K562 (cell line): ENCODE results near the gene NUCKS1. TPM values are rescaled to one million over a fixed set of nuclear protein-coding genes. Genes with fewer than 3 reads are reported as not detected.

ENCODE experiments used
- DNMT1 ChIP-seq: fragments of 450-650 bp; IDR thresholded peaks from 2 replicates; pipeline ENCODE4 v1.6.1; 2016; ENCODE audit warnings: antibody characterized with exemption, mild to moderate bottlenecking
- HDAC1 ChIP-seq, 2 experiments: fragments of 450-650 bp; IDR thresholded peaks; 2 replicates each; pipeline ENCODE4 v1.6.1; 2016 to 2017; ENCODE audit warnings: inconsistent platforms in 1 of 2, mild to moderate bottlenecking in 1 of 2, moderate library complexity in 1 of 2
- HDAC2 ChIP-seq: fragments of 450-650 bp; IDR thresholded peaks from 2 replicates; pipeline ENCODE4 v1.6.1; 2016; ENCODE audit warnings: mild to moderate bottlenecking
- HLTF ChIP-seq: fragments of 450-650 bp; IDR thresholded peaks from 2 replicates; pipeline ENCODE4 v1.6.1; 2016
- JUN ChIP-seq, 2 experiments: sonication (generic) in 1 of 2; formaldehyde crosslinking in 1 of 2; IDR thresholded peaks; 2 replicates each; pipeline versions ENCODE4 v1.6.1 to v1.8.0; 2012 to 2022; ENCODE audit warnings: borderline replicate concordance in 2 of 2, mild to moderate bottlenecking in 2 of 2, improper control_type of control experiment in 1 of 2, low read depth in 1 of 2, low read length in 1 of 2, missing genetic modification reagents in 1 of 2
- PTTG1 ChIP-seq: fragments of 450-650 bp; IDR thresholded peaks from 2 replicates; pipeline ENCODE4 v1.6.1; 2016; ENCODE audit warnings: low read depth, mild to moderate bottlenecking, missing genetic modification characterization, missing compliant biosample characterization
- RCOR1 ChIP-seq, 2 experiments: IDR thresholded peaks; 2 replicates each; pipeline ENCODE4 v1.6.1; 2012; ENCODE audit warnings: low read depth in 2 of 2, low read length in 2 of 2, borderline replicate concordance in 1 of 2, improper control_type of control experiment in 1 of 2
- ZC3H8 ChIP-seq: fragments of 450-650 bp; IDR thresholded peaks from 2 replicates; pipeline ENCODE4 v1.6.1; 2017
- ZEB2 ChIP-seq: fragments of 450-650 bp; IDR thresholded peaks from 2 replicates; pipeline ENCODE4 v1.6.1; 2016
- polyA plus RNA-seq, 8 experiments: library from polyadenylated mRNA; depleted of rRNA in 4 of 8; stranded (reverse) in 5 of 8; unstranded in 3 of 8; fragments of >200 nt; fragmentation: Nextera tagmentation in 2 of 8; fragmentation: Illumina TruSeq in 1 of 8; extraction: Ambion mirVana in 2 of 8; extraction: Trizol in 1 of 8; gene quantifications; 2 replicates each; pipeline versions ENCODE4 v1.2.1 to v1.2.3, GENCODE V29; 2011 to 2014; ENCODE audit warnings: inconsistent platforms in 1 of 8, missing spikeins in 1 of 8
- total RNA-seq, 7 experiments: library from RNA; depleted of rRNA in 6 of 7; stranded (reverse); fragments of >200 nt in 6 of 7; fragmentation: Illumina TruSeq in 2 of 7; extraction: Trizol in 2 of 7; gene quantifications; 2 replicates each; pipeline versions ENCODE4 v1.2.1 to v1.2.3, GENCODE V29; 2011 to 2021; ENCODE audit warnings: low replicate concordance in 1 of 7
- TF ChIP-seq, protein P1 (sequence below), 3 experiments: fragments of 200-800 bp in 1 of 3; fragments of 250-450 bp in 1 of 3; fragments of 450-650 bp in 1 of 3; sonication (Bioruptor Pico) in 1 of 3; sonication (Bioruptor generic) in 1 of 3; formaldehyde crosslinking in 1 of 3; IDR thresholded peaks; 2 replicates each; pipeline versions ENCODE4 v1.6.1 to v1.8.0; 2016 to 2022; ENCODE audit warnings: mild to moderate bottlenecking in 2 of 3, missing genetic modification characterization in 2 of 3, missing compliant biosample characterization in 1 of 3, moderate library complexity in 1 of 3
- TF ChIP-seq, protein P2 (sequence below): fragments of 250-450 bp; sonication (Bioruptor Pico); IDR thresholded peaks from 2 replicates; pipeline ENCODE4 v1.5.1; 2021; ENCODE audit warnings: mild to moderate bottlenecking
- TF ChIP-seq, protein P3 (sequence below): fragments of 250-450 bp; sonication (Bioruptor Pico); IDR thresholded peaks from 2 replicates; pipeline ENCODE4 v1.9.0; 2021; ENCODE audit warnings: mild to moderate bottlenecking, inconsistent platforms
- TF ChIP-seq, protein P4 (sequence below): sonication (generic); formaldehyde crosslinking; IDR thresholded peaks from 2 replicates; pipeline ENCODE4 v1.8.0; 2023; ENCODE audit warnings: missing genetic modification reagents, mild to moderate bottlenecking, borderline replicate concordance

NUCKS1 gene
- total and polyA plus RNA-seq, 9 of the 15 experiments (the other 6 are each of a cell fraction or from before 2014, with no cell fraction given) = 66.7 to 244 (median 149) TPM

DNA sequence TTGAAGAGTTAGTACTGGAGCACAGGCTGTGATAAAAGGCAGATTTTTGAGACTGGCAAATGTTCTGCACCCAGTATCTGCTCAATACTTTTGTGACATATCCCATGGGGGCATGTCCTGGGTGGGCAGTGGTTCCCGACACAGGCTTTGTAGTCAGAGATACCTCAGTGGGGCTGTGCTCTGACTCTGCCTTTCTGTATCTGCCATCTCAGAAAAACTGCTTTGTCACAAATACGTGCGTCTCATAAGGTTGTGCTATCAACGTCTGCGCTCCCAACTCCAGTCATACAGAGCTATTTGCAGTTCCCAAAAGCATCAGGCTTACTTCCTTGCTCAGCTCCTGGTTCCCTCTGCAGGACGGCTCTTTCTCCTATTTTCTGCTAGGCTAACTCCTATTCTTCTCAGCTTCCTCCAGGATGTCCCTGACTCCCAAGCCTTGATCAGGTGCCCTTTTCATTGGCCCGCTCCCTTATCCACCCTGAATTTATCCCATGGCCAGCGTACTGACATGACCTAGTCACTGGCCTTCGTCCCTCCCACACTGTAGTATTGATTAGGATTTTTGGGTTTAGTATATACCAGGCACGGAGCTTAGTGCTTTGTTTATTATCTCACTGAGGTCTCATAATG is 37.4 kb upstream of the NUCKS1 start (continued):
- TF ChIP-seq, protein P1, sequence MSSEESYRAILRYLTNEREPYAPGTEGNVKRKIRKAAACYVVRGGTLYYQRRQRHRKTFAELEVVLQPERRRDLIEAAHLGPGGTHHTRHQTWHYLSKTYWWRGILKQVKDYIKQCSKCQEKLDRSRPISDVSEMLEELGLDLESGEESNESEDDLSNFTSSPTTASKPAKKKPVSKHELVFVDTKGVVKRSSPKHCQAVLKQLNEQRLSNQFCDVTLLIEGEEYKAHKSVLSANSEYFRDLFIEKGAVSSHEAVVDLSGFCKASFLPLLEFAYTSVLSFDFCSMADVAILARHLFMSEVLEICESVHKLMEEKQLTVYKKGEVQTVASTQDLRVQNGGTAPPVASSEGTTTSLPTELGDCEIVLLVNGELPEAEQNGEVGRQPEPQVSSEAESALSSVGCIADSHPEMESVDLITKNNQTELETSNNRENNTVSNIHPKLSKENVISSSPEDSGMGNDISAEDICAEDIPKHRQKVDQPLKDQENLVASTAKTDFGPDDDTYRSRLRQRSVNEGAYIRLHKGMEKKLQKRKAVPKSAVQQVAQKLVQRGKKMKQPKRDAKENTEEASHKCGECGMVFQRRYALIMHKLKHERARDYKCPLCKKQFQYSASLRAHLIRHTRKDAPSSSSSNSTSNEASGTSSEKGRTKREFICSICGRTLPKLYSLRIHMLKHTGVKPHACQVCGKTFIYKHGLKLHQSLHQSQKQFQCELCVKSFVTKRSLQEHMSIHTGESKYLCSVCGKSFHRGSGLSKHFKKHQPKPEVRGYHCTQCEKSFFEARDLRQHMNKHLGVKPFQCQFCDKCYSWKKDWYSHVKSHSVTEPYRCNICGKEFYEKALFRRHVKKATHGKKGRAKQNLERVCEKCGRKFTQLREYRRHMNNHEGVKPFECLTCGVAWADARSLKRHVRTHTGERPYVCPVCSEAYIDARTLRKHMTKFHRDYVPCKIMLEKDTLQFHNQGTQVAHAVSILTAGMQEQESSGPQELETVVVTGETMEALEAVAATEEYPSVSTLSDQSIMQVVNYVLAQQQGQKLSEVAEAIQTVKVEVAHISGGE (CRISPR knock-in tag; IDR thresholded peaks at IDR 0.05) = 0 out of 6 replicates have a peak, but pooled peaks of 1 of the 3 experiments have one; percentile 38
- TF ChIP-seq RCOR1 (IDR thresholded peaks at IDR 0.05; ENCODE audit: borderline replicate concordance in 1 of 2, low read depth in 2 of 2, low read length in 2 of 2) (peak in 1 of 2 experiments; percentile 82; a peak in 2 of 4 replicates), HDAC2 (0 out of 2 replicates have a peak, but pooled peaks have one; percentile 26), HLTF (no peak), ZC3H8 (no peak), PTTG1 (tag) (no peak), DNMT1 (no peak), HDAC1 (IDR thresholded peaks at IDR 0.05) (peak in 1 of 2 experiments; percentile 53; a peak in 1 of 4 replicates), JUN (IDR thresholded peaks at IDR 0.05; ENCODE audit: borderline replicate concordance, low read depth, low read length) (0 out of 2 replicates have a peak, but pooled peaks have one; percentile 16), JUN (CRISPR knock-in tag; IDR thresholded peaks at IDR 0.05; ENCODE audit: borderline replicate concordance) (no peak), ZEB2 (no peak; the same call in 1 of the 2 replicates)
- TF ChIP-seq, protein P2, sequence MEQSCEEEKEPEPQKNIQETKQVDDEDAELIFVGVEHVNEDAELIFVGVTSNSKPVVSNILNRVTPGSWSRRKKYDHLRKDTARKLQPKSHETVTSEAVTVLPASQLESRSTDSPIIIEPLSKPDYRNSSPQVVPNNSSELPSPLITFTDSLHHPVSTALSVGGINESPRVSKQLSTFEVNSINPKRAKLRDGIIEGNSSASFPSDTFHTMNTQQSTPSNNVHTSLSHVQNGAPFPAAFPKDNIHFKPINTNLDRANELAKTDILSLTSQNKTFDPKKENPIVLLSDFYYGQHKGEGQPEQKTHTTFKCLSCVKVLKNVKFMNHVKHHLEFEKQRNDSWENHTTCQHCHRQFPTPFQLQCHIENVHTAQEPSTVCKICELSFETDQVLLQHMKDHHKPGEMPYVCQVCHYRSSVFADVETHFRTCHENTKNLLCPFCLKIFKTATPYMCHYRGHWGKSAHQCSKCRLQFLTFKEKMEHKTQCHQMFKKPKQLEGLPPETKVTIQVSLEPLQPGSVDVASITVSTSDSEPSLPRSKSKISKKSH = no peak
- TF ChIP-seq, protein P3, sequence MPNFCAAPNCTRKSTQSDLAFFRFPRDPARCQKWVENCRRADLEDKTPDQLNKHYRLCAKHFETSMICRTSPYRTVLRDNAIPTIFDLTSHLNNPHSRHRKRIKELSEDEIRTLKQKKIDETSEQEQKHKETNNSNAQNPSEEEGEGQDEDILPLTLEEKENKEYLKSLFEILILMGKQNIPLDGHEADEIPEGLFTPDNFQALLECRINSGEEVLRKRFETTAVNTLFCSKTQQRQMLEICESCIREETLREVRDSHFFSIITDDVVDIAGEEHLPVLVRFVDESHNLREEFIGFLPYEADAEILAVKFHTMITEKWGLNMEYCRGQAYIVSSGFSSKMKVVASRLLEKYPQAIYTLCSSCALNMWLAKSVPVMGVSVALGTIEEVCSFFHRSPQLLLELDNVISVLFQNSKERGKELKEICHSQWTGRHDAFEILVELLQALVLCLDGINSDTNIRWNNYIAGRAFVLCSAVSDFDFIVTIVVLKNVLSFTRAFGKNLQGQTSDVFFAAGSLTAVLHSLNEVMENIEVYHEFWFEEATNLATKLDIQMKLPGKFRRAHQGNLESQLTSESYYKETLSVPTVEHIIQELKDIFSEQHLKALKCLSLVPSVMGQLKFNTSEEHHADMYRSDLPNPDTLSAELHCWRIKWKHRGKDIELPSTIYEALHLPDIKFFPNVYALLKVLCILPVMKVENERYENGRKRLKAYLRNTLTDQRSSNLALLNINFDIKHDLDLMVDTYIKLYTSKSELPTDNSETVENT (CRISPR knock-in tag) = peak; percentile 38; the same call in 1 of the 2 replicates
- TF ChIP-seq, protein P4, sequence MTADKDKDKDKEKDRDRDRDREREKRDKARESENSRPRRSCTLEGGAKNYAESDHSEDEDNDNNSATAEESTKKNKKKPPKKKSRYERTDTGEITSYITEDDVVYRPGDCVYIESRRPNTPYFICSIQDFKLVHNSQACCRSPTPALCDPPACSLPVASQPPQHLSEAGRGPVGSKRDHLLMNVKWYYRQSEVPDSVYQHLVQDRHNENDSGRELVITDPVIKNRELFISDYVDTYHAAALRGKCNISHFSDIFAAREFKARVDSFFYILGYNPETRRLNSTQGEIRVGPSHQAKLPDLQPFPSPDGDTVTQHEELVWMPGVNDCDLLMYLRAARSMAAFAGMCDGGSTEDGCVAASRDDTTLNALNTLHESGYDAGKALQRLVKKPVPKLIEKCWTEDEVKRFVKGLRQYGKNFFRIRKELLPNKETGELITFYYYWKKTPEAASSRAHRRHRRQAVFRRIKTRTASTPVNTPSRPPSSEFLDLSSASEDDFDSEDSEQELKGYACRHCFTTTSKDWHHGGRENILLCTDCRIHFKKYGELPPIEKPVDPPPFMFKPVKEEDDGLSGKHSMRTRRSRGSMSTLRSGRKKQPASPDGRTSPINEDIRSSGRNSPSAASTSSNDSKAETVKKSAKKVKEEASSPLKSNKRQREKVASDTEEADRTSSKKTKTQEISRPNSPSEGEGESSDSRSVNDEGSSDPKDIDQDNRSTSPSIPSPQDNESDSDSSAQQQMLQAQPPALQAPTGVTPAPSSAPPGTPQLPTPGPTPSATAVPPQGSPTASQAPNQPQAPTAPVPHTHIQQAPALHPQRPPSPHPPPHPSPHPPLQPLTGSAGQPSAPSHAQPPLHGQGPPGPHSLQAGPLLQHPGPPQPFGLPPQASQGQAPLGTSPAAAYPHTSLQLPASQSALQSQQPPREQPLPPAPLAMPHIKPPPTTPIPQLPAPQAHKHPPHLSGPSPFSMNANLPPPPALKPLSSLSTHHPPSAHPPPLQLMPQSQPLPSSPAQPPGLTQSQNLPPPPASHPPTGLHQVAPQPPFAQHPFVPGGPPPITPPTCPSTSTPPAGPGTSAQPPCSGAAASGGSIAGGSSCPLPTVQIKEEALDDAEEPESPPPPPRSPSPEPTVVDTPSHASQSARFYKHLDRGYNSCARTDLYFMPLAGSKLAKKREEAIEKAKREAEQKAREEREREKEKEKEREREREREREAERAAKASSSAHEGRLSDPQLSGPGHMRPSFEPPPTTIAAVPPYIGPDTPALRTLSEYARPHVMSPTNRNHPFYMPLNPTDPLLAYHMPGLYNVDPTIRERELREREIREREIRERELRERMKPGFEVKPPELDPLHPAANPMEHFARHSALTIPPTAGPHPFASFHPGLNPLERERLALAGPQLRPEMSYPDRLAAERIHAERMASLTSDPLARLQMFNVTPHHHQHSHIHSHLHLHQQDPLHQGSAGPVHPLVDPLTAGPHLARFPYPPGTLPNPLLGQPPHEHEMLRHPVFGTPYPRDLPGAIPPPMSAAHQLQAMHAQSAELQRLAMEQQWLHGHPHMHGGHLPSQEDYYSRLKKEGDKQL (CRISPR knock-in tag) = no peak
